Erythroblast (primary cell): Measurements from ENCODE around the gene SPIN2A.

Experiments used
- GATA1 ChIP-seq: IDR thresholded peaks from 2 replicates; pipeline ENCODE4 v1.6.1; 2011; ENCODE audit warnings: low read depth, mild to moderate bottlenecking, control low read depth, low read length, moderate library complexity
- POLR2A ChIP-seq: IDR thresholded peaks from 2 replicates; pipeline ENCODE4 v1.6.1; 2011; ENCODE audit warnings: mild to moderate bottlenecking, low read length

- TF ChIP-seq POLR2A (peak; percentile 87), GATA1 (no peak)
Measured at GRCh38 chrX:57121162-57121755, 15.9 kb downstream of the SPIN2A start, which contains the start of gene SPIN2B.
